Activated CD4-positive, alpha-beta T cell treated with anti-CD3 and anti-CD28 coated beads for 24 hours (primary cell): ENCODE results near the gene SFN.

ENCODE experiments used
- DNase-seq, 2 donors: peaks; one replicate each; pipeline ENCODE4 v3.0.0-alpha.2; 2020; ENCODE audit warnings: low read depth in 2 of 2

Gene SFN

GRCh38 chr1:26911399-26912146 is 48.6 kb downstream of the SFN start:
- no peak for DNase-seq

DNA sequence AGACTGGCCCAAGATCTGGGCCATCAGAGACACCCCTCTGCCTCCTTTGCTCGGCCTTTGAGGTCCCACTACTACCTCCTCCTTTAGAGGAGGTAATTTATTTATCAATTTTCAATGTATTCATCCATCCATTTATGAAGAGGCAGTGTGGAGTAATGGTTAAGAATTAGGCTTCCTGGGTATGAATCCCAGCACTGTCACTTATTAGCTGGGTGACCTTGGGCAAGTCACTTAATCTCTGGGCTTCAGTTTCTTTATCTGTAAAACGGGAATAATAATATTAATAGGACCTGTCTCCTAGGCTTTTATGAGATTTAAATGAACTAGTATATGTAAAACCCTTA is 49.2 kb downstream of the SFN start:
- DNase-seq = no peak

GRCh38 chr1:26913389-26913753 is 50.4 kb downstream of the SFN start:
- no peak for DNase-seq
